GOT3 (cell line): ENCODE measurements around the gene KMT2A.
A peak's percentile ranks its signal among the peaks of the same experiment; 100 is the strongest.
"Not testable (repeated sequence)": the region's sequence is repeated elsewhere in the genome, so short reads cannot be mapped to it uniquely, and the experiment has no call there.

ENCODE experiments used
- DNase-seq: peaks from one replicate; lab custom pipeline; 2025; ENCODE audit warnings: mixed read lengths; lab: John Stamatoyannopoulos, UW

KMT2A gene

GRCh38 chr11:118435893-118436624 lies at the start of gene KMT2A:
Gene KMT2A, plus strand, starts transcription at chr11:118436492. Its CDS starts 21 bp downstream, at chr11:118436513.
- DNase-seq: peak; percentile 78

GRCh38 chr11:118396097-118396501 lies 40.2 kb upstream of the KMT2A start:
- DNase-seq: no peak

GRCh38 chr11:118397448-118397847 lies 38.8 kb upstream of the KMT2A start:
- DNase-seq: no peak

- no peak for DNase-seq
Measured at GRCh38 chr11:118398791-118399559, 37.3 kb upstream of the KMT2A start.

- peak; percentile 51 for DNase-seq
Measured at GRCh38 chr11:118401151-118401879, 35.0 kb upstream of the KMT2A start, which contains the start of gene ATP5MG. Gene ATP5MG, plus strand, starts transcription at chr11:118401606. Its CDS starts 60 bp downstream, at chr11:118401666.

GRCh38 chr11:118401880-118402590 lies 34.3 kb upstream of the KMT2A start:
- no peak for DNase-seq

- DNase-seq: not testable (repeated sequence)
Measured at GRCh38 chr11:118402594-118402993, 33.7 kb upstream of the KMT2A start.

GRCh38 chr11:118406599-118407166 lies 29.6 kb upstream of the KMT2A start:
- no peak for DNase-seq

GRCh38 chr11:118410055-118410745 lies 26.1 kb upstream of the KMT2A start:
- no peak for DNase-seq

- DNase-seq: no peak
Measured at GRCh38 chr11:118411530-118411929, 24.8 kb upstream of the KMT2A start.

- no peak for DNase-seq
Measured at GRCh38 chr11:118412921-118413320, 23.4 kb upstream of the KMT2A start.

GRCh38 chr11:118415062-118415738 lies 21.1 kb upstream of the KMT2A start:
- no peak for DNase-seq

- no peak for DNase-seq
Measured at GRCh38 chr11:118415739-118416068, 20.6 kb upstream of the KMT2A start.

- not testable (repeated sequence) for DNase-seq
Measured at GRCh38 chr11:118416900-118417299, 19.4 kb upstream of the KMT2A start.

- DNase-seq: no peak
Measured at GRCh38 chr11:118417801-118418200, 18.5 kb upstream of the KMT2A start.

- DNase-seq: no peak
Measured at GRCh38 chr11:118418766-118419165, 17.5 kb upstream of the KMT2A start.

- no peak for DNase-seq
Measured at GRCh38 chr11:118427707-118428106, 8.6 kb upstream of the KMT2A start.

- DNase-seq: no peak
Measured at GRCh38 chr11:118430956-118431355, 5.3 kb upstream of the KMT2A start.

GRCh38 chr11:118434123-118434552 lies 2.2 kb upstream of the KMT2A start:
- DNase-seq: no peak

- no peak for DNase-seq
Measured at GRCh38 chr11:118434553-118435289, 1.6 kb upstream of the KMT2A start.
